Natural killer cell (primary cell): ENCODE measurements around the gene MAPKAP1. TPM values are rescaled to one million over a fixed set of nuclear protein-coding genes. Genes with fewer than 3 reads are reported as not detected.

Experiments used
- ATAC-seq, 3 donors: fragments of 150-1000 bp in 2 of 3; fragments of 200-7000 bp in 1 of 3; cut with Tn5 transposase; 1 replicate in 1 of 3; 2 replicates in 2 of 3; pipeline ENCODE4 v1.10.0; 2021; ENCODE audit warnings: mild to moderate bottlenecking in 2 of 3, moderate library complexity in 2 of 3
- DNase-seq, 2 donors: peaks; one replicate each; pipeline versions ENCODE4 v3.0.0 to v3.0.0-alpha.2; 2013 to 2021; ENCODE audit warnings: mixed read lengths in 1 of 2
- H3K27ac ChIP-seq: one replicate; pipeline ENCODE4 v1.5.1; 2013; ENCODE audit warnings: mild to moderate bottlenecking, low read length
- H3K27me3 ChIP-seq: one replicate; pipeline ENCODE4 v1.6.1; 2013; ENCODE audit warnings: low read length; ENCODE audit not compliant: control insufficient read depth, insufficient read depth
- H3K36me3 ChIP-seq: one replicate; pipeline ENCODE4 v1.6.1; 2013; ENCODE audit warnings: low read length; ENCODE audit not compliant: control insufficient read depth, insufficient read depth
- H3K4me1 ChIP-seq: one replicate; pipeline ENCODE4 v1.6.1; 2013; ENCODE audit warnings: low read length; ENCODE audit not compliant: control insufficient read depth, insufficient read depth
- H3K4me3 ChIP-seq: one replicate; pipeline ENCODE4 v1.5.1; 2013; ENCODE audit warnings: low read length
- H3K9me3 ChIP-seq: one replicate; pipeline ENCODE4 v1.6.1; 2013; ENCODE audit warnings: low read length; ENCODE audit not compliant: control insufficient read depth, insufficient read depth
- H3K27ac Mint-ChIP-seq, 2 donors: one replicate each; pipeline ENCODE4 v1.8.0; 2022; ENCODE audit warnings: mild to moderate bottlenecking in 2 of 2, mixed read lengths in 2 of 2, moderate library complexity in 1 of 2
- H3K27me3 Mint-ChIP-seq, 2 donors: one replicate each; pipeline ENCODE4 v1.8.0; 2022; ENCODE audit warnings: low read depth in 2 of 2, mixed read lengths in 2 of 2
- H3K36me3 Mint-ChIP-seq: one replicate; pipeline ENCODE4 v1.8.0; 2022; ENCODE audit warnings: mixed read lengths
- H3K4me1 Mint-ChIP-seq, 2 donors: one replicate each; pipeline ENCODE4 v1.8.0; 2022; ENCODE audit warnings: mixed read lengths in 2 of 2
- H3K4me3 Mint-ChIP-seq: one replicate; pipeline ENCODE4 v1.8.0; 2022; ENCODE audit warnings: mild to moderate bottlenecking, moderate library complexity, mixed read lengths
- H3K9me3 Mint-ChIP-seq, 2 donors: one replicate each; pipeline ENCODE4 v1.8.0; 2022; ENCODE audit warnings: mixed read lengths in 2 of 2
- WGBS: methylation state at CpG from one replicate; pipeline ENCODE4 v1.1.7; 2013; ENCODE audit warnings: missing lambda C conversion rate; ENCODE audit not compliant: insufficient coverage; 5-methylcytosine and 5-hydroxymethylcytosine counted together
- intact Hi-C: fragments of 100-400 bp; cut with micrococcal nuclease; formaldehyde crosslinking; loops from one replicate; pipeline ENCODE4 v1.14.2; 2022
- total RNA-seq, 4 donors: library from RNA; stranded (reverse); fragments of 120-200 nt in 1 of 4; gene quantifications; one replicate each; pipeline versions ENCODE4 v1.2.3 to v1.2.4, GENCODE V29; 2013 to 2022
- TF ChIP-seq, protein P1 (sequence below): fragments of 200-600 bp; IDR thresholded peaks from one replicate; pipeline ENCODE4 v1.8.0; 2022; ENCODE audit warnings: antibody characterized with exemption

MAPKAP1 gene
- total RNA-seq, 3 donors from 2014 or later (not counting 1 experiment from before 2014, with no cell fraction given) = 51.1 to 73.0 (median 58.8) TPM

GRCh38 chr9:125527471-125528002, 179.5 kb downstream of the MAPKAP1 start:
- TF ChIP-seq, protein P1, sequence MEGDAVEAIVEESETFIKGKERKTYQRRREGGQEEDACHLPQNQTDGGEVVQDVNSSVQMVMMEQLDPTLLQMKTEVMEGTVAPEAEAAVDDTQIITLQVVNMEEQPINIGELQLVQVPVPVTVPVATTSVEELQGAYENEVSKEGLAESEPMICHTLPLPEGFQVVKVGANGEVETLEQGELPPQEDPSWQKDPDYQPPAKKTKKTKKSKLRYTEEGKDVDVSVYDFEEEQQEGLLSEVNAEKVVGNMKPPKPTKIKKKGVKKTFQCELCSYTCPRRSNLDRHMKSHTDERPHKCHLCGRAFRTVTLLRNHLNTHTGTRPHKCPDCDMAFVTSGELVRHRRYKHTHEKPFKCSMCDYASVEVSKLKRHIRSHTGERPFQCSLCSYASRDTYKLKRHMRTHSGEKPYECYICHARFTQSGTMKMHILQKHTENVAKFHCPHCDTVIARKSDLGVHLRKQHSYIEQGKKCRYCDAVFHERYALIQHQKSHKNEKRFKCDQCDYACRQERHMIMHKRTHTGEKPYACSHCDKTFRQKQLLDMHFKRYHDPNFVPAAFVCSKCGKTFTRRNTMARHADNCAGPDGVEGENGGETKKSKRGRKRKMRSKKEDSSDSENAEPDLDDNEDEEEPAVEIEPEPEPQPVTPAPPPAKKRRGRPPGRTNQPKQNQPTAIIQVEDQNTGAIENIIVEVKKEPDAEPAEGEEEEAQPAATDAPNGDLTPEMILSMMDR = no peak
- no peak overlapping the region for H3K4me3 ChIP-seq
- H3K4me1 Mint-ChIP-seq = peaks cover 42 to 57% of the 10 kb centered on the region in 2 donors
- H3K4me3 Mint-ChIP-seq = no peak overlapping the region
- H3K9me3 ChIP-seq = no peaks in the 10 kb centered on the region
- DNase-seq = no peak
- no peaks in the 10 kb centered on the region for H3K27me3 Mint-ChIP-seq
- H3K27me3 ChIP-seq = no peaks in the 10 kb centered on the region
- peaks cover 19% of the 10 kb centered on the region for H3K4me1 ChIP-seq
- H3K9me3 Mint-ChIP-seq = no peaks in the 10 kb centered on the region
- H3K36me3 Mint-ChIP-seq = no peaks in the 10 kb centered on the region
- ATAC-seq = no peak
- WGBS = 74% methylated on average over 8 of the region's 9 CpGs
- no peak overlapping the region for H3K27ac ChIP-seq
- no peak overlapping the region for H3K27ac Mint-ChIP-seq
- intact Hi-C loops = no loop called here
- H3K36me3 ChIP-seq = no peaks in the 10 kb centered on the region

GRCh38 chr9:125525921-125526631, 180.9 kb downstream of the MAPKAP1 start:
- no peak overlapping the region for H3K27ac ChIP-seq
- no peaks in the 10 kb centered on the region for H3K36me3 ChIP-seq
- 96% methylated on average over 5 of the region's 6 CpGs for WGBS
- DNase-seq = no peak
- H3K27me3 ChIP-seq = no peaks in the 10 kb centered on the region
- peaks cover 51 to 61% of the 10 kb centered on the region in 2 donors for H3K4me1 Mint-ChIP-seq
- no peaks in the 10 kb centered on the region for H3K36me3 Mint-ChIP-seq
- ATAC-seq = no peak
- H3K4me3 ChIP-seq = no peak overlapping the region
- peaks cover 27% of the 10 kb centered on the region for H3K4me1 ChIP-seq
- H3K27ac Mint-ChIP-seq = no peak overlapping the region
- H3K4me3 Mint-ChIP-seq = no peak overlapping the region
- TF ChIP-seq, protein P1 = no peak
- H3K9me3 ChIP-seq = no peaks in the 10 kb centered on the region
- intact Hi-C loops = no loop called here
- no peaks in the 10 kb centered on the region for H3K9me3 Mint-ChIP-seq
- H3K27me3 Mint-ChIP-seq = no peaks in the 10 kb centered on the region

- intact Hi-C loops = no loop called here
- DNase-seq = no peak
- no peak overlapping the region for H3K27ac ChIP-seq
- Mint-ChIP-seq H3K9me3 (no peaks in the 10 kb centered on the region), H3K4me1 (peaks cover 38 to 47% of the 10 kb centered on the region in 2 donors), H3K36me3 (no peaks in the 10 kb centered on the region), H3K4me3 (no peak overlapping the region), H3K27me3 (no peaks in the 10 kb centered on the region), H3K27ac (no peak overlapping the region)
- no peaks in the 10 kb centered on the region for H3K36me3 ChIP-seq
- 91% methylated on average over 5 of the region's 6 CpGs for WGBS
- H3K4me3 ChIP-seq = no peak overlapping the region
- H3K27me3 ChIP-seq = no peaks in the 10 kb centered on the region
- peaks cover 19% of the 10 kb centered on the region for H3K4me1 ChIP-seq
- H3K9me3 ChIP-seq = no peaks in the 10 kb centered on the region
- TF ChIP-seq, protein P1 = no peak
- ATAC-seq = no peak
Measured at GRCh38 chr9:125524583-125525355, 182.2 kb downstream of the MAPKAP1 start.
